ENCODE measurements around the gene WSB1.
"Not testable (repeated sequence)": the region's sequence is repeated elsewhere in the genome, so short reads cannot be mapped to it uniquely, and the experiment has no call there.

The WSB1 gene, protein sequence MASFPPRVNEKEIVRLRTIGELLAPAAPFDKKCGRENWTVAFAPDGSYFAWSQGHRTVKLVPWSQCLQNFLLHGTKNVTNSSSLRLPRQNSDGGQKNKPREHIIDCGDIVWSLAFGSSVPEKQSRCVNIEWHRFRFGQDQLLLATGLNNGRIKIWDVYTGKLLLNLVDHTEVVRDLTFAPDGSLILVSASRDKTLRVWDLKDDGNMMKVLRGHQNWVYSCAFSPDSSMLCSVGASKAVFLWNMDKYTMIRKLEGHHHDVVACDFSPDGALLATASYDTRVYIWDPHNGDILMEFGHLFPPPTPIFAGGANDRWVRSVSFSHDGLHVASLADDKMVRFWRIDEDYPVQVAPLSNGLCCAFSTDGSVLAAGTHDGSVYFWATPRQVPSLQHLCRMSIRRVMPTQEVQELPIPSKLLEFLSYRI

DNA sequence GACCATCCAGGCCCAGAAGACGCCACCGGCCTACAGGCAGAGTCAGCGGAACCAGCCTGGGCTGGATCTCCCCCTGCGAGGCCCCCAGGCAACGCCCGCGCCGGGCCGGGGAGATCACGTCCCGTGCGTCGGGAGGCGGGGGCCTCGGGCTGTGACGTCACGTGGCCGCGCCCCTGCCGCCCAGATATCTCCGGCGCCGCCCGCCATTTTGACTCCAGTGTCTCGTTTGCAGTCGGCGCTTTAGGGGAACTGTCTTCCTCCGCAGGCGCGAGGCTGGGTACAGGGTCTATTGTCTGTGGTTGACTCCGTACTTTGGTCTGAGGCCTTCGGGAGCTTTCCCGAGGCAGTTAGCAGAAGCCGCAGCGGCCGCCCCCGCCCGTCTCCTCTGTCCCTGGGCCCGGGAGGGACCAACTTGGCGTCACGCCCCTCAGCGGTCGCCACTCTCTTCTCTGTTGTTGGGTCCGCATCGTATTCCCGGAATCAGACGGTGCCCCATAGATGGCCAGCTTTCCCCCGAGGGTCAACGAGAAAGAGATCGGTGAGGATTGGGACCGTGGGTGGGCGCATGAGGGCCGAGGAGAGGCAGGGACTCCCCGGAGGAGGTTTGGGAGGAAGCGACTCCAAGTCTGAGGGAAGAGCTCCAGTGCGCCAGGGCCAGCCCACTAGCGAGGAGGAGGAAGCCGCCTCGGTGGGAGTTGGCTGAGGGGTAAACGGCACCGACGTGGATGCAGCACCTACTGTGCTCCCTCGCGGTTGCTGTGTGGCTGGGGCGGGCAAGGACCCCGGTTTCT is at the start of gene WSB1:
WSB1 (plus strand) TSS at position 217 of the 791 bp plus-strand sequence; CDS start at position 499, 282 bp downstream.
- in situ Hi-C loops (cut with MboI; ENCODE audit: low pct_unique_long_range_greater_than_20kb, low sequenced_read_pairs) = no loop called here
- peak; percentile 96 for DNase-seq

DNA sequence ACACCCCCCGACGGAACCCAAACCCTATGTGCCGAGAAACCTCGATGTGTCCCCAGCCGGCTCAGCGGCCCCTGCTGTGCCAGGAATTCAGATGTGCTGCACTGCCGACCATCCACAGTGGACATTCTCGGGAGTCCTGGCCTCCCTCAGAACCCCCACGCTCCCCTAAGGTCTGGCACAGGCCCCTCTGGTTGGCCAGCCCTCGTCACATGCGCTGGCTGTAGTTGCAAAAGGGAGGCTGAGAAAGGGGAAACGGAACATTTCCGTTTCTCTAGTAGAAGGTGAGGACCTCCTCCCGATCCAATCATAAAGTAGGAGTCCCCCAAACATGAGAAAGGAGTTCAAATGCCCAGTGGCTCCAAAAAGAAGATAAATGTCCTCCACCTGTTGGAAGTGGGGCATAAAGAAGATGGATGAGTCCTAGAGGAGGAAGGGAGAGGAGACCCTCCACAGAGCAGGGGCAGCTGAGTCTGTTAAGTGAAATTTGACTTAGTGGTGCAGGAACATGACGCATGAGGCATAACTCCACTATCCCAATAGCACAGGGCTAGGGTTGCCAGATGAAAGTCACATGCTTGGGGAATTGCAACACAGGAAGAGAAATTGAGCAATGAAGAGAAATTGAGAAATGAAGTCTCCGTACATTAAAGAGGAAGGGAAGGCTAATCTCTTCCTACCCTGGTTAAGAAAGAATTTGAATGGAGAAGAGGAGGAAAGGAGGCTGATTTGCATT is 49.3 kb upstream of the WSB1 start:
- DNase-seq = peak; percentile 91
- in situ Hi-C loops (cut with MboI; ENCODE audit: low pct_unique_long_range_greater_than_20kb, low sequenced_read_pairs) = no loop called here

DNA sequence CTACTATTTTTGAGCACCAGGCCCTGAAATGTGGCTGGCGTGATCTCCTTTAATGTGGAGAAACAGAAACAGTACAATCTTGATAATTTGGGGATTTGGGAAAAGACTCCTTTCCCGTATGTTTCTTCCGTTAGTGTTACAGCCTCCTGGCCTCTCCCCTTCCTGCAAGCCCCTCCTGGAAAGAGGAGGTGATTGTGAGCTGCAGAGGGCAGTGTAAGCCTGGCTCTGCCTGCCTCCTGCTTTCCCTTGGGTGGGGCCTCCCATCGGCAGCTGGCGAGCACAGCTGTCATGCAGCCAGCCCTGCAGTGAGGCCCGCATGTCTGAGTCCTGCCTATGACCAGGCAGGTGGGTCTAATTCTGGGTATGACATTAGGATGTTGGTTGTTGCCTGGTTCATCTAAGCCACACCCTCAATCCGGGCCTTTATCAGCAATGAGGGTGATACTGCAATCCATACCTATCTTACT is 48.7 kb upstream of the WSB1 start:
- peak; percentile 91 for DNase-seq
- in situ Hi-C loops (cut with MboI; ENCODE audit: low pct_unique_long_range_greater_than_20kb, low sequenced_read_pairs) = no loop called here

DNA sequence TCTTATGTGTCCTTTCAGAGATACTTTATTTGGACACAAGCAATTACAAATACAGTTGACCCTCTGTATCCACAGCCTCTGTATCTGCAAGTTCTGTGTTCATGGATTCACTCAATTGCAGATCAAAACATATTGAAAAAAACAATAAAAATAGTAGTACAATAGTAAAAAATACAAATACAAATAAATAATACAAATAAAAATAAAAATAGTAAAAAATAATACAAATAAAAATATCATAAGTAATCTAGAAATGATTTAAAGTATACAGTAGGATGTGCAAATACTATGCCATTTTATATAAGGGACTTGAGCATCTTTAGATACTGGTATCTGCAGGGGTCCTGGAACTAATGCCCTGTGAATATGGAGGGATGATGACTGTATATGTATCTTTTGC is 47.4 kb upstream of the WSB1 start:
- in situ Hi-C loops (cut with MboI; ENCODE audit: low pct_unique_long_range_greater_than_20kb, low sequenced_read_pairs) = no loop called here
- DNase-seq = no peak

DNA sequence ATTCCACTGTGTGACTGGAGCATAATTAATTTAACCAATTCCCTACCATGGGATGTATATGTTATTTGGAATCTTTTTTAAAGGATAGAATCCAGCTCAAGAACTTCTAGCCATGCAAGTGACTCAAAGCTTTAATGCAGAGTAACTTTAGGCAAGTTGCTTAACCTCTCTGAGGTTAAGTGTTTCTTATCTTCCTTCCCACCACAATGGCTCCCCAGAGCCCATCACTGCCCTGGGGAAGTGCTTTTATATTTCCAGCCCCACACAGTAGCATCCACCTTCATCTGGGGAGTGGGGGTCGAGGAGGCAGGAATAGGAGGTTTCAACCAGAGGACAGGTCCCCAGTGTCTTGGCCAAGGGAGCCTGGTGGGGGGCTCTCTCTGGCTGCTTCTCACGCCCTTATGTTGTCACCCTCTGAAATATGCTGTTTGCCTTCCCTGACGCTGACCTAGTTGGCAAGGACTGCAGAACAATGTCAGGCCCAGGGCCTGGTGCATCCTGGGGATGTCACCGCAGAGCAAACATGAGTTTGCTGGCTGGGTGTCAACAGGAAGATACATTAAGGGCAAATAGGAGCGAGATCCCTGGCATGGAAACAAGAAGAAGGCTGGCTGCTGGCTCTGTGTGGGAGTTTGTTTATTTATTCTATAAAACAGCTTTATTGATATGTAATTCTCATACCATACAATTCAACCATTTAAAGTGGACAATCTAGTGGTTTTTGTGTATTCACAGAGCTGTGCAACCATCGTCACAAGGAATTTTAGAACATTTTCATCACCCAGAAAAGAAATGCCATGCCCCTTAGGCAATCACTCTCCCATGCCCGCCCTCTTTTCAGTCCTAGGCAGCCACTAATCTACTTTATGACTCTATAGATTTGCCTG is 46.6 kb upstream of the WSB1 start:
- no peak for DNase-seq
- in situ Hi-C loops (cut with MboI; ENCODE audit: low pct_unique_long_range_greater_than_20kb, low sequenced_read_pairs) = no loop called here

DNA sequence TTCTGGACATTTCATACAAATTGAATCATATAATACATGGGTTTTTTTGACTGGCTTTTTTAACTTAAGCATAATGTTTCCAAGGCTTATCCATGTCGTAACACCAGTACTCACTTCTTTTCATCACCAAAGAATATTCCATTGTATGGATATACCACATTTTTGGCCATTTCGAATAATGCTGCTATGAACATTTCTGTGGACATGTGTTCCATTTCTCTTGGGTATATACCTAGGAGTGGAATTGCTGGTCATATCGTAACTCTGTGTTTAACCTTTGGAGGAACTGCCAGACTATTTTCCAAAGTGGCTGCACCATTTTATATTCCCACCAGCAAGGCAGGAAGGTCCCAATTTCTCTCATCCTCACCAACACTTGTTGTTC is 46.0 kb upstream of the WSB1 start:
- in situ Hi-C loops (cut with MboI; ENCODE audit: low pct_unique_long_range_greater_than_20kb, low sequenced_read_pairs) = no loop called here
- DNase-seq = no peak

DNA sequence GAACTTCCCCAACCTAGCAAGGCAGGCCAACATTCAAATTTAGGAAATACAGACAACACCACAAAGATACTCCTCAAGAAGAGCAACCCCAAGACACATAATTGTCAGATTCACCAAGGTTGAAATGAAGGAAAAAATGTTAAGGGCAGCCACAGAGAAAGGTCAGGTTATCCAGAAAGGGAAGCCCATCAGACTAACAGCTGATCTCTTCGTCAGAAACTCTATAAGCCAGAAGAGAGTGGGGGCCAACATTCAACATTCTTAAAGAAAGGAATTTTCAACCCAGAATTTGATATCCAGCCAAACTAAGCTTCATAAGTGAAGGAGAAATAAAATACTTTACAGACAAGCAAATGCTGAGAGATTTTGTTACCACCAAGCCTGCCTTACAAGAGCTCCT is 43.1 kb upstream of the WSB1 start:
- in situ Hi-C loops (cut with MboI; ENCODE audit: low pct_unique_long_range_greater_than_20kb, low sequenced_read_pairs); DNase-seq: not testable (repeated sequence)

DNA sequence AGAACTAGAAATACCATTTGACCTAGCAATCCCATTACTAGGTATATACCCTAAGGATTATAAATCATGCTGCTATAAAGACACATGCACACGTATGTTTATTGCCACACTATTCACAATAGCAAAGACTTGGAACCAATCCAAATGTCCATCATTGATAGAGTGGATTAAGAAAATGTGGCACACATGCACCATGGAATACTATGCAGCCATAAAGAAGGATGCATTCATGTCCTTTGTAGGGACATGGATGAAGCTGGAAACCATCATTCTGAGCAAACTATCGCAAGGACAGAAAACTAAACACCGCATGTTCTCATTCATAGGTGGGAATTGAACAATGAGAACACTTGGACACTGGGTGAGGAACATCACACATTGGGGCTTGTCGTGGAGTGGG is 39.1 kb upstream of the WSB1 start:
- in situ Hi-C loops (cut with MboI; ENCODE audit: low pct_unique_long_range_greater_than_20kb, low sequenced_read_pairs); DNase-seq: not testable (repeated sequence)

DNA sequence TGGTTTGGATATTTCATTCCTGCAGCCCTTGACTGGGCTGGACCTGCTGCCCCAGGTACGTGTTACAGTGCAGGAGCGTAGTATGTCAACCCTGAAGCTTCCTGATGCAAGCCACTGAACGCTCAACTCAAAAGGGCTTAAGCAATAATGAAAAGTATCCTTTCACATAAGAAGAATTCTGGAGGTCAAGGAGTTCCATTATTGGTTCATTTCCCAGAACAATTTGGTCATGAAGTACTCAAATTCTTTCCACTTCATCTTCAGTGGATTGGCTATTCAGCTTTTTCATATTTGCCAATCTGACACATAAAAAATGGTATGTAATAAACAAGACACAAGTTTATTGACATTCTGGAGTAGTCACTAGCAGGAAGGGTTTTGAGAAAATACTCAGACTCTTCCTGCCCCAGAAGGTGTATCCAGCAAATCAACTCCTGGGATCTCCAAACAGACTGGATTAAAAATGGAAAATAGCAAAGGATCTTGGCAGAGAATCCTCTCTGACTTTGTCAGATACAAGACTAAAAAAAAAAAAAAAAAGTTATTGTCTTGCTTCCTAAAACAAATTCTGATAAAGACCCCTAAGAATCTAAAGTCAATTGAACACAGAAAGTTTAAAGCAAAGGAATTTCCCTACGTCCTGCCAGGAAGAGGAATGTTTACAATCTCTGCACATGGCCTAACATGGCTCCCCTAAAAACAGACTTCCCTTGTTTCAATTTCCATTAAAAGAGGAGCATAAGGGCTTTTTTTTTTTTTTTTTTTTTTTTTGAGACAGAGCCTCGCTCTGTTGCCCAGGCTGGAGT is 37.5 kb upstream of the WSB1 start:
- no peak for DNase-seq
- in situ Hi-C loops (cut with MboI; ENCODE audit: low pct_unique_long_range_greater_than_20kb, low sequenced_read_pairs) = no loop called here

DNA sequence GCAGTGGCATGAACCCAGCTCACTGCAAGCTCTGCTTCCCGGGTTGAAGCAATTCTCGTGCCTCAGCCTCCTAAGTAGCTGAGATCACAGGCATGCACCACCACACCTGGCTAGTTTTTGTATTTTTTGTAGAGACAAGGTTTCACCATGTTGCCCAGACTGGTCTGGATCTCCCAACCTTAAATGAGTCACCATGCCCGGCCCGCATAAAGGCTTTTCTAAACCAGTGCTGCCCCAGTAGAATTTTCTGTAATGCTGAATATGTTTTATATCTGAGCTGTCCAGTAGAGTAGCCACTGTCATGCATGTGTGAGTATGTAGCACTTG is 36.9 kb upstream of the WSB1 start:
- no peak for DNase-seq
- in situ Hi-C loops (cut with MboI; ENCODE audit: low pct_unique_long_range_greater_than_20kb, low sequenced_read_pairs) = no loop called here

DNA sequence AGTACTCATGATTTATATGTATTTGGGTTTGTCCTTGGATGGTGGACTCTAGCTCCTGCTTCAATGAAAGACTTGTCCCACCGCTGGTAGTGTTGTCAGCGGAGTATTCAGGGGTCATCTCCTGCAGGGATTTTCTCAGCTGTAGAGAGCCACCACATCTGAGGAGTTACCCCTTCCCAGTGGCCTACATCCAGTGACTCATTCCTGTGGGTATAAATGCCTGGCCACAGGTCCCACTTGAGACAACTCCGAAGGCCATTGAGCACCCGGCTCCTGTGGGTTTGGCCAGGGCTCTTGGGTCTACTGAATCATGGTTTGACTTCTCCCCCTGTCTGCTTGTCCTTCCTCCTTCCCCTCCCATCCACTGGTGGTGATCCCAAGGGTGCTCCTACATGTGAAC is 34.6 kb upstream of the WSB1 start:
- DNase-seq = no peak
- in situ Hi-C loops (cut with MboI; ENCODE audit: low pct_unique_long_range_greater_than_20kb, low sequenced_read_pairs) = no loop called here

DNA sequence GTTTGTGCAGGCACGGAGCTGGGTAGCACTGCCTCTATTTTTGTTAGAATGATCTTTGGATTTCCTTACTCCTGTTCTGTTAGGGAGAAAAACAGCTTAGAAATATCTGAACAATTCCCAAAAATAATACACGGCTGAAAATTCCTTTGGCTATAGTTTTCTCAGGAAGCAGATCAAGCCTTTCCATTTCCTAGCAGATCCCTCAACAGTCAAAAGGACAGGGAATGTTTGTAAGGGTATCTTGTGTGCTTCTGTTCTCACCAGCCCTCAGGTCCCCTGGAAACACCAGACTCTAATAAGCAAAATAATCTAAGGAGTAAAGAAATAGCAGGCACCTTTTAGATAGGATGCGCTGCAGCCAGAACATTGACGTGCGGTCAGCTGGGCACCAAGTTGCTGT is 30.5 kb upstream of the WSB1 start:
- in situ Hi-C loops (cut with MboI; ENCODE audit: low pct_unique_long_range_greater_than_20kb, low sequenced_read_pairs) = no loop called here
- DNase-seq = no peak

DNA sequence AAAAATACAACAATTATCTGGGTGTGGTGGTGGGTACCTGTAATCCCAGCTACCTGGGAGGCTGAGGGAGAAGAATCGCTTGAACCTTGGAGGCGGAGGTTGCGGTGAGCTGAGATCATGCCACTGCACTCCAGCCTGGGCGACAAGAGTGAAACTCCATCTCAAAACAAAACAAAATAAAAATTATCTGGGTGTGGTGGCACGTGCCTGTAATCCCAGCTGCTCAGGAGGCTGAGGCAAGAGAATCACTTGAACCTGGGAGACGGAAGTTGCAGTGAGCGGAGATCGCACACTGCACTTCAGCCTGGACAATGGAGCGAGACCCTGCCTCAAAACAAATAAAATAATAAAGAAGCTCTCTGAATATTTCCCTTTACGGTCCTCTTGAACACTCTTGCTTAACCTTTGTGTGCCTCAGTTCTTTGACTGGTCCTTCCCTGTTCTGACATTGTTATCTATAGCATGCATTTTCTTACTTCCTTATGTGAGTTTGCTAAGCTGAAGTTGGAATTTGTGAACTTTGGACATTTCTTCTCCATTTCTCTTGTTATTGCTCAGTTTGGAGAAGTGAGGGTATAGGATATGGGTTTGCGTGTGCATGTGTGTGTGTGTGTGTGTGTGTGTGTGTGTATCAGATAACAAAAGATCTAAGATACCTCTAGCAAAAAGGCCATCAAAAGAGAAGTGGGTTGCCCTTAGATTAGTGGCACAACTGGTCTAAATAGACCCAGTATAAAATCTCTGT is 29.7 kb upstream of the WSB1 start:
- in situ Hi-C loops (cut with MboI; ENCODE audit: low pct_unique_long_range_greater_than_20kb, low sequenced_read_pairs) = no loop called here

DNA sequence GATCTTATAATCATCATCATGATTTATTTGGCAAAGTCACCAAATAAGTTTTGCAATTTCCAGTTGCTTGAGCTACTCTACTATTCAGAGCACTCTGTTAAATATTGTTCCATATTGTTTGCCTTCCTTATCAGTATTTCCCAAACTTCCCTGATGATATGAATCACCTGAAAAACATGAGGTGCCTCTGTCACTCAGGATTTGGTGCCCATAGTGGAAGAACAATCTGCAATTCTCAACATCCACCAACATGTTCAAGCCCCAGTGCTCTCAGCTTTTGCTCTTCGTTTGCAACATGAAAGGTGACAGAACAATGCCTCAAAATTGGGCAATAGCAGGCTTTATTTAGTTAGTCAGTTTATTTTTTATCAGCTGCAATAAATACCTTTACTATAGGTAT is 28.6 kb upstream of the WSB1 start:
- in situ Hi-C loops (cut with MboI; ENCODE audit: low pct_unique_long_range_greater_than_20kb, low sequenced_read_pairs) = no loop called here
- DNase-seq = no peak

More for the DNA sequence above, 29.7 kb upstream of the WSB1 start:
- peak; percentile 45 for DNase-seq

DNA sequence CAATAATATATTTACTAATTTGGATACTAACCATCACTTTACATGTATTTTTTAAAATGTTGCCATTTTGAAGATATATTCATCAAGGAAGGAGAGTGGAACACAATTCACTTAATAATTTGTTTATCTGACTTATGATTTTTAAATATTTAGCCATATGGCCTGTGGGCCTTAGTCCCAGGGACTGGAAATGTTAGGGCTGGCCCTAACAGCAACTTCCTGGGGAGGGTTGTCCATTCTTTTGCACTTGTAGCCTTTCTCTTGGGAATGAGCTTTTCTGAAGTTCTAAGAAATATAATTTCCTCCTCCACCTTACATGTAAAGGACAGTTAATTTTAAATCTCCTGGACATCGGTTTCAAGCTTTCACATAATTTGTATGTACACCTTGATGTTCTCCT is 27.7 kb upstream of the WSB1 start:
- in situ Hi-C loops (cut with MboI; ENCODE audit: low pct_unique_long_range_greater_than_20kb, low sequenced_read_pairs) = no loop called here

DNA sequence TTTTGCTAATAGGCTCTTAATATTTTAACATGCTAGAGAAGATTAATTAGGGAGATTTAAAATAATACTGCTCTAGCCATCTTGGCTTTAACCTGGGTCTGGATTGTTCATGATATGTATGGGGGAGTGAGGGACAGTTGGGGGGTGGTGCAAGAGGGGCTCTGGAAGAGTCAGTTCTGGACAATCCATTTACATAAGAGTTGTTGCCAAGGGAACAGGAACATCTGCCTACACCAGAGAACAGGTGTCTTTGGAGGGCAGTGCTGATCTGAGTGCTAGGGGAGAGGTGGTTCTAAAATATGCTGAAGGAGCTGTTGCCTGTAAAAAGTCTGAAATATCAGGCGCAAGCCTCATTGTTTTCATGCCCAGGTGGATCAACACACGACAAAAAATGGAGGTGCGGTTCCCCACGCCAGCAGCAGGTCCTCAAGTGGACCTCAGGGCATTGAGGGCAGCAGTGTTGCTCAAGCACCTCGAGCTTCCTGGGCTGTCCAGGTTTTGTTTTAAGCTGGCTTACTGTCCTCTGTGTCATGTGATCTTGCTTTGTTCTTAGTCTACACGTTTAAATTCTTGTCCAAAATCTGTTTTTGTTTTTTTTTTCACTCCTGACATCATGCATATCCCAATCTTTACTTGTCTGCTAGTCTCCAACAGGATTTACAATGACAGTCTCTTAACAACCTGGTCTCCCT is 25.4 kb upstream of the WSB1 start:
- in situ Hi-C loops (cut with MboI; ENCODE audit: low pct_unique_long_range_greater_than_20kb, low sequenced_read_pairs) = no loop called here

More for the DNA sequence above, 27.7 kb upstream of the WSB1 start:
- no peak for DNase-seq

DNA sequence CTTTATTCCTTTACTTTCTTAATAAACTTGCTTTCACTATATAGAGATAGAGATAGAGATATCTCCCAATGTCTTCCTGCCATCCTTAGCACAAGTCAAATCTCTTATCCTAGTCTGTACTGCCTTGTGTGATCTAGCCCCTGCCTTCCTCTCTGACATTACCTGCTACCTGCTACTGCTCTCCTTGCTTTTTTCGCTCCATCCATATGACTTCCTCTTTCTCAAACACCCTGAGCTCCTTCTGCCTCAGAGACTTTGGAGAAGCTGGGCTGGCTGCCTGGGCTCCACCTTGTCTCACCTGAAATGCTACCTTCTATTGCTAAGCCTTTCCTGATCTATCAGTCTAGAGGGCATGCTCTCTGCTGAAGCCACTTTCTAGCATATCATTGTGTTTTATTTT is 24.7 kb upstream of the WSB1 start:
- in situ Hi-C loops (cut with MboI; ENCODE audit: low pct_unique_long_range_greater_than_20kb, low sequenced_read_pairs) = no loop called here

More for the DNA sequence above, 25.4 kb upstream of the WSB1 start:
- DNase-seq = no peak

More for the DNA sequence above, 24.7 kb upstream of the WSB1 start:
- peak; percentile 14 for DNase-seq

All from KBM-7 (cell line).